GM12873 (cell line): Measurements from ENCODE around the gene AHDC1.

Source experiments
- TF ChIP-seq, protein P1 (sequence below): IDR thresholded peaks from 2 replicates; pipeline ENCODE4 v1.5.1; 2012; ENCODE audit warnings: low read depth, mild to moderate bottlenecking, moderate library complexity, low read length, control low read depth; ENCODE audit not compliant: insufficient read depth; ENCODE audit errors: missing control alignments

Gene AHDC1

DNA sequence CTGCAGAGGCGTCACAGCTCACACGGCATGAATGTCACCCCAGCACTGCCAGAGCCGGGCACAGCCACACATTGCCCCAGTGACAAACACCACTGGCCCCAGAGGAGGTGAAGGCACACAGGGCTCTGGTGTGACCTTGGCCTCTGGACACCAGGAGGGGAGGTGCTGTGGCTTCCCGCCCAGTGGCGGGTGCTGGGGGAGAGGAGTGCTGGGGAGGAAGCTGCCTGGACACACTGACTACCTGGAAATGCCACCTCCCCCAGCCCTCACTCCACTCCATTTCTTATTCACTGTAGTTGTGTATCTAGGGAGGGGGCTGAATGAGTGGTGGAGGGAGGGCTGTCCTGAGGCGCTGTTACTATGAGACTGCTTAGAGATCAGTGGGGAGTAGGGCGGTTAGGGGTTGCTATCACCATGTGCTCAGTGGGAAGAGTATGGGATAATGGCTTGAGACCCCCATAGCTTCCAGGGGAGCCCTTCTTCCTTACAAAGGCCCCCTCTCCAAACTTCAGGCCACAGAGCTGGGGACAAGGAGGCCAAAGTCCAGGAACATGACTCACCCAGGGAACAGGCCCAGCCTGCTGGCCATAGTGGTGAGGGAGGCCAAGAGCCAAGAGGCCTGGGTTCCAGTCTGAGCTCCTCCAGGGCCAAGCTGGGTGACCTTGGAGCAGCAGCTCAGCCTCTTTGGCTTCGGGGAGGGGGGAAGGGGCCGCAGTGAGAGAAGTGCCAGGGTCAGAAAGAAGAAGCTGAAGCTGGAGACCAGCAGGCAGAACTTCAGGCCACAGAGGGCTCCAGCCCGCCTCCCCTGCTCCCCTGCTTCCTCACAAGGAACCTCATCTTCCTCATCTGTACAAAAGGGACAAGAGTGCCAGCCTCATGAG, 40.1 kb downstream of the AHDC1 start:
- TF ChIP-seq, protein P1, sequence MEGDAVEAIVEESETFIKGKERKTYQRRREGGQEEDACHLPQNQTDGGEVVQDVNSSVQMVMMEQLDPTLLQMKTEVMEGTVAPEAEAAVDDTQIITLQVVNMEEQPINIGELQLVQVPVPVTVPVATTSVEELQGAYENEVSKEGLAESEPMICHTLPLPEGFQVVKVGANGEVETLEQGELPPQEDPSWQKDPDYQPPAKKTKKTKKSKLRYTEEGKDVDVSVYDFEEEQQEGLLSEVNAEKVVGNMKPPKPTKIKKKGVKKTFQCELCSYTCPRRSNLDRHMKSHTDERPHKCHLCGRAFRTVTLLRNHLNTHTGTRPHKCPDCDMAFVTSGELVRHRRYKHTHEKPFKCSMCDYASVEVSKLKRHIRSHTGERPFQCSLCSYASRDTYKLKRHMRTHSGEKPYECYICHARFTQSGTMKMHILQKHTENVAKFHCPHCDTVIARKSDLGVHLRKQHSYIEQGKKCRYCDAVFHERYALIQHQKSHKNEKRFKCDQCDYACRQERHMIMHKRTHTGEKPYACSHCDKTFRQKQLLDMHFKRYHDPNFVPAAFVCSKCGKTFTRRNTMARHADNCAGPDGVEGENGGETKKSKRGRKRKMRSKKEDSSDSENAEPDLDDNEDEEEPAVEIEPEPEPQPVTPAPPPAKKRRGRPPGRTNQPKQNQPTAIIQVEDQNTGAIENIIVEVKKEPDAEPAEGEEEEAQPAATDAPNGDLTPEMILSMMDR, result no peak

DNA sequence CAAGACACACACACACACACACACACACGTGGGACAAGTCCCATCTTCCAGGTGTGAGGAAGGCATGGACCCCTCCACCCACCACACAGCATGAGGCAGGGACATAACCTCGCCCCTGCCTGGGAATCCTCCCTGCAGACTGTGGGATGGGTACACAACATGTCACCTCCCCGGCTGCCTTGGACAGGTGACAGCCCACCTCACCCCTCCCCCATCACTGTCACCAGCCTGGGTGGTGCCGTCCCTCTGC, 40.7 kb downstream of the AHDC1 start:
- TF ChIP-seq, protein P1, result no peak

DNA sequence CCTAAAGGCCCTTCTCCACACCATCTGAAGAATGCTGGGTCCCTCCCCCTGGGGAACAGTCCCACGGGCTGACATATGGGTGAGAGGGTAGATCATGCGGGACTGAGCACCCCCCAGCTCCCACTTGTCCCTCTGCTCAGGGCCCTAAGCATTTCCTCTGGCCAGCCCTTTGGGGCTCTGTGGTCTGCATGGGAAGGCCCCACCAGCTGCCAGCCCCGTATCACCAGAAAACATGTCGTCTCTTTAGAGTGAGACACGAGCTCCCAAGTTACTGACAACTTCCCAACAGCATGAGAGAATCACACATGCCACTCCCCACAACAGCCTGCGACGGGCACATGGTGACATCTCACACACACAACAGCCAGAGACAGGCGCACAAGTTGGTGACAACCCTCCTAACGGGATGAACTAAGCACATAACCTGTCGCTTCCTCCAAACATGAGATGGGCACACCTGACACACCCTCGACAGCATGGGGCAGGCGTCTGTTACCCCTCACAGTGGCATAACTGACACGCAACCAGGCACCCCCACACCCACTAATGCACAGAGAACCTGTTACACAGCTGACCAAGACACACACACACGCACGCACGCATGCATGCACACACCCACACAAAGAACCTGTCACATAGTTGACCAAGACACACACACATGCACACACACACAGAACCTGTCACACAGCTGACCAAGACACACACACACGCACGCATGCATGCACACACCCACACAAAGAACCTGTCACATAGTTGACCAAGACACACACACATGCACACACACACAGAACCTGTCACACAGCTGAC, 41.2 kb downstream of the AHDC1 start:
- TF ChIP-seq, protein P1, result no peak

DNA sequence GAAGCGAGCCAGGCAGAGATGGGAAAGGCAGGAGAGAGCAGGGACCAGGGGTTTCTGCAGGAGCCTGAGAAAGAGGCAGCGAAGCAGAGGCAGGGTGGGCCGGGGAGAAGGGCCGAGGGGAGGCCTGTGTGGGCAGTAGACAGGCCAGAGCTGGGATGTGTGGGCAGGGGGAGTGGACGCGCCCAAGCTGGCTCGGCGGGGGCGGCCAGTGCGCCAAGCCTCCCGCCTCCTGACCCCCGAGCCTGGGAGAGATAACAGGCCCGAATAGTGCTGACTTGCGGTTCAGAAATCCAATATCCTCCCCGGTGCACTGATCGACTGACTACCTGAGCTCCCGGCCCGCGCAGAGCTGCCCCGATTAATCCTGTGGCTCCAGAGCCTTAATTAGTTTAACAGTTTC, 41.9 kb downstream of the AHDC1 start:
- TF ChIP-seq, protein P1, result no peak

DNA sequence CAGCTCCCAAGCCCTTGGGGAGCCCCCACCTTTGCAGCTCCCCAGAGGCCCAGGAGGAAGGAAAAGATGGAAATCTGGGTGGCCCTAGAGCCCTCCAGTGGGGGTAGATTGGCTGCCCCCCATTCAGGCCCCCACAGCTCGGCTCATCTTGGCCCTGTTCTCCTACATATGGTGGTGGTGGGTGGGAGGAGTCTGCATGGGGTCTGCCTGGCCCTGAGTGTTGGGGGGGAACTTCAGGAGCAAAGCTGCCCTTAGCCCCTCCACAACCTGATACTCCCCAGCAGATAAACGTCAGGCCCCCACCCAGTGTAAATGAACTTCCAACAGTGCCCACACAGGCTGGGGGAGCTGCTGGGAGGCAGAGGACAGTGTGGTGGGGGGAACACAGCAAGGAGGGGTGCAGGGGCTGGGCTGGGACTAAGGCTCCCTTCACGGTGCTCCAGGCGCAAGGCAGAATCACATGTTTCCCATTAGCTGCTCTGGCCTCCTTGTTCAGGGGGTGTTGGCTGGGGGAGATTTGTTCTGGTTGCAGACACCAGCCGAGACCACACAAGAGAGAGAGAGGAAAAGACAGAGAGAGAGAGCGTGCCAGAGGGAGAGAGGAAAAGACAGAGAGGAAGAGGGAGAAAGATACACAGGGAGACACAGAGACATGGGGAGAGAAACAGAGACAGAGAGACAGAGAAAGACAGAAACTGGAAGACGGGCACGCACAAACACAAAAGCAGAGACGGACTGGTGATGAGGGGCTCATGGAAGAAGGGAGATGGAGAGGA, 42.6 kb downstream of the AHDC1 start:
- TF ChIP-seq, protein P1, result no peak

DNA sequence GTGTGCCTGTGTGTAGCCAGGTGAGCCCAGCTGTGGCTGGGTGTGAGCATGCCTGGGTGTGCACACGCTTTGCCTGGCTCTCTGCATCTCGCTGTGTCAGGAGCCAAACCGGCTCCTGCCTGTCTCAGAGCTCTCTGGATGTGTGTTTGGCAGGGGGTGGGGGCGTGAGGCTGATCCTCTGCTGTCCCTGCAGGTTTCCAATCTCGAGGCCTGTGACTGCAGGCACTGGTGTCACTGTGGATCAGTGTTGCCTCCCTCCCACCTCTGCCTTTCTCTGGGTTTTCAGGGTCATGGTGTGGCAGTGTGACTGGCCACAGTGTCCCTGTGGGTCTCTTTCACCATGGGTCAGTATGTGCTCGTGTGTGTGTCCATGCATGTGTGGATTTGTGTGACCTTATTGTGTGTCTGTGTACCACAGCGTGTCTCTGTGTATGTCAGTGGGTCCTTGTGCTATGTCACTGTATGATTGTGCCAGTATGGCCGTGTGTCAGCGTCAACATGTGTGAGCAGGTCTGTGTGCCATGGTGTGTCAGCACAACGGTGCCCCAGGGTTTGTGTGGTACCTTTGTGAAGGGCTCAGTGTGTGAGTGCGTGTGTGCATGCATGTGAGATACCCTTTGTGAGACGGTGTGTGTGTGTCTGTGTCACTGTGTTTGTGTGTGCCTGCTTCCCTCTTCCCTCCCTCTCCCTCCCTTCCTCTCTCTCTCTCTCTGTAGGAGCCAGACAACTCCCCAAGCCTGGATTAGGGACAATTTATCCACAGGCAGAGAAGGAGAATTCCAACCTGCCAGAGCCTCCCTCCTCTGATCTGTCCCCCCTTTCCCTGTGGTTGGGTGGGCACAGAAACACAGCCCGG, 43.4 kb downstream of the AHDC1 start:
- TF ChIP-seq, protein P1, result no peak
